HEK293 (cell line): ENCODE measurements around the gene EIF5B.

Experiments
- CTCF ChIA-PET: fragments of 350-600 bp; formaldehyde crosslinking; extraction: SDS; loops from one replicate; lab custom pipeline; 2021; ENCODE audit warnings: antibody characterized with exemption; lab: Yijun Ruan, JAX
- POLR2A ChIA-PET: fragments of 300-600 bp; formaldehyde crosslinking; extraction: SDS; loops from one replicate; lab custom pipeline; 2020; ENCODE audit warnings: antibody characterized with exemption, inconsistent platforms; lab: Yijun Ruan, JAX
- H3K27ac ChIP-seq: fragments of 200-500 bp; sonication (Bioruptor generic); 2 replicates; pipeline ENCODE4 v1.5.1; 2014; ENCODE audit warnings: low read depth, low read length, control low read depth, inconsistent platforms; ENCODE audit errors: extremely low read depth
- H3K36me3 ChIP-seq, 2 experiments: fragments of 200-500 bp in 1 of 2; sonication (Bioruptor generic) in 1 of 2; 1 replicate in 1 of 2; 2 replicates in 1 of 2; pipeline ENCODE4 v1.5.1; 2014 to 2017; ENCODE audit warnings: inconsistent platforms in 2 of 2, low read length in 2 of 2; ENCODE audit not compliant: control insufficient read depth in 2 of 2, insufficient read depth in 1 of 2
- H3K4me1 ChIP-seq: fragments of 200-500 bp; sonication (Bioruptor generic); 2 replicates; pipeline ENCODE4 v1.5.1; 2014; ENCODE audit warnings: mild to moderate bottlenecking, low read length, inconsistent platforms; ENCODE audit not compliant: control insufficient read depth, insufficient read depth
- H3K4me3 ChIP-seq: 2 replicates; pipeline ENCODE4 v1.5.1; 2011; ENCODE audit warnings: low read depth, mild to moderate bottlenecking, control low read depth, low read length, moderate library complexity
- H3K9me3 ChIP-seq: fragments of 200-500 bp; sonication (Bioruptor generic); 2 replicates; pipeline ENCODE4 v1.5.1; 2014; ENCODE audit warnings: low read depth, low read length, inconsistent platforms; ENCODE audit not compliant: control insufficient read depth, insufficient read depth
- BCL11A ChIP-seq: fragments of 450-650 bp; formaldehyde crosslinking; IDR thresholded peaks from 2 replicates; pipeline ENCODE4 v1.5.1; 2016; ENCODE audit warnings: low read depth, missing biosample characterization, missing genetic modification characterization
- GLIS2 ChIP-seq: fragments of 450-650 bp; formaldehyde crosslinking; IDR thresholded peaks from 2 replicates; pipeline ENCODE4 v1.5.1; 2016; ENCODE audit warnings: missing biosample characterization, missing genetic modification characterization
- KLF16 ChIP-seq: fragments of 450-650 bp; formaldehyde crosslinking; IDR thresholded peaks from 2 replicates; pipeline ENCODE4 v1.5.1; 2017; ENCODE audit warnings: missing biosample characterization, missing genetic modification characterization
- KLF17 ChIP-seq: fragments of 450-650 bp; formaldehyde crosslinking; IDR thresholded peaks from 2 replicates; pipeline ENCODE4 v1.5.1; 2016; ENCODE audit warnings: missing biosample characterization, missing genetic modification characterization
- PRDM2 ChIP-seq: fragments of 450-650 bp; formaldehyde crosslinking; IDR thresholded peaks from 2 replicates; pipeline ENCODE4 v1.5.1; 2016; ENCODE audit warnings: missing biosample characterization, missing genetic modification characterization, borderline replicate concordance
- SETDB1 ChIP-seq: IDR thresholded peaks from one replicate; pipeline ENCODE4 v1.6.1; 2017; ENCODE audit warnings: mild to moderate bottlenecking, low read length, moderate library complexity, mixed read lengths; ENCODE audit not compliant: insufficient read length
- SP2 ChIP-seq: fragments of 450-650 bp; formaldehyde crosslinking; IDR thresholded peaks from 2 replicates; pipeline ENCODE4 v1.5.1; 2016; ENCODE audit warnings: missing biosample characterization, missing genetic modification characterization
- SP3 ChIP-seq: fragments of 450-650 bp; formaldehyde crosslinking; IDR thresholded peaks from 2 replicates; pipeline ENCODE4 v1.5.1; 2016; ENCODE audit warnings: missing biosample characterization, missing genetic modification characterization
- ZBTB17 ChIP-seq: fragments of 450-650 bp; formaldehyde crosslinking; IDR thresholded peaks from 2 replicates; pipeline ENCODE4 v1.5.1; 2016; ENCODE audit warnings: missing biosample characterization, missing genetic modification characterization
- ZBTB48 ChIP-seq: fragments of 450-650 bp; formaldehyde crosslinking; IDR thresholded peaks from 2 replicates; pipeline ENCODE4 v1.5.1; 2016; ENCODE audit warnings: missing biosample characterization, missing genetic modification characterization
- ZFP37 ChIP-seq: fragments of 450-650 bp; formaldehyde crosslinking; IDR thresholded peaks from 2 replicates; pipeline ENCODE4 v1.5.1; 2016; ENCODE audit warnings: missing biosample characterization, missing genetic modification characterization
- ZNF146 ChIP-seq: fragments of 450-650 bp; formaldehyde crosslinking; IDR thresholded peaks from 2 replicates; pipeline ENCODE4 v1.5.1; 2016; ENCODE audit warnings: missing biosample characterization, missing genetic modification characterization
- ZNF23 ChIP-seq: fragments of 450-650 bp; formaldehyde crosslinking; IDR thresholded peaks from 2 replicates; pipeline ENCODE4 v1.5.1; 2016; ENCODE audit warnings: missing biosample characterization, missing genetic modification characterization, borderline replicate concordance
- ZNF37A ChIP-seq: fragments of 450-650 bp; IDR thresholded peaks from 2 replicates; pipeline ENCODE4 v1.5.1; 2018; ENCODE audit warnings: missing biosample characterization, missing genetic modification characterization
- ZNF394 ChIP-seq: fragments of 450-650 bp; formaldehyde crosslinking; IDR thresholded peaks from 2 replicates; pipeline ENCODE4 v1.5.1; 2016; ENCODE audit warnings: missing biosample characterization, missing genetic modification characterization, mild to moderate bottlenecking, moderate library complexity, borderline replicate concordance
- ZNF404 ChIP-seq: fragments of 450-650 bp; formaldehyde crosslinking; IDR thresholded peaks from 2 replicates; pipeline ENCODE4 v1.5.1; 2017; ENCODE audit warnings: missing biosample characterization, missing genetic modification characterization
- ZNF48 ChIP-seq: fragments of 450-650 bp; formaldehyde crosslinking; IDR thresholded peaks from 2 replicates; pipeline ENCODE4 v1.5.1; 2016; ENCODE audit warnings: missing biosample characterization, missing genetic modification characterization
- ZNF518A ChIP-seq: fragments of 450-650 bp; formaldehyde crosslinking; conservative IDR thresholded peaks from 2 replicates; pipeline ENCODE4 v1.5.1; 2016; ENCODE audit warnings: low read depth, missing biosample characterization, missing genetic modification characterization
- ZNF610 ChIP-seq: fragments of 450-650 bp; formaldehyde crosslinking; IDR thresholded peaks from 2 replicates; pipeline ENCODE4 v1.5.1; 2016; ENCODE audit warnings: missing biosample characterization, missing genetic modification characterization, borderline replicate concordance
- ZNF629 ChIP-seq: fragments of 450-650 bp; formaldehyde crosslinking; IDR thresholded peaks from 2 replicates; pipeline ENCODE4 v1.5.1; 2017; ENCODE audit warnings: missing biosample characterization, missing genetic modification characterization
- ZNF777 ChIP-seq: fragments of 450-650 bp; formaldehyde crosslinking; IDR thresholded peaks from 2 replicates; pipeline ENCODE4 v1.5.1; 2017; ENCODE audit warnings: missing biosample characterization, missing genetic modification characterization, borderline replicate concordance
- ZSCAN4 ChIP-seq: fragments of 450-650 bp; formaldehyde crosslinking; IDR thresholded peaks from 2 replicates; pipeline ENCODE4 v1.5.1; 2017; ENCODE audit warnings: missing biosample characterization, missing genetic modification characterization
- ZXDB ChIP-seq: fragments of 450-650 bp; formaldehyde crosslinking; IDR thresholded peaks from 2 replicates; pipeline ENCODE4 v1.5.1; 2016; ENCODE audit warnings: missing biosample characterization, missing genetic modification characterization

The EIF5B gene

GRCh38 chr2:99335911-99336803, 1.0 kb upstream of the EIF5B start, which contains the start of gene TXNDC9:
TXNDC9 (minus strand) TSS chr2:99336333; CDS start chr2:99333210, 3,123 bp downstream.
- H3K9me3 ChIP-seq: no peaks in the 10 kb centered on the region
- ChIA-PET POLR2A (interaction anchor here (0.8 to 4.4 kb wide), 16 partner anchors 11 to 195 kb away, joined by 3 to 33 read pairs (median 8); partner anchors contain the start of genes C2orf15, LIPT1, MITD1 and MRPL30), CTCF (interaction anchor here (0.6 to 2.7 kb wide), 12 partner anchors 12 to 687 kb away, joined by 3 to 11 read pairs (median 4); partner anchors contain the start of gene C2orf15)
- H3K36me3 ChIP-seq: peaks cover 18 to 22% of the 10 kb centered on the region in 2 experiments
- peaks cover 5% of the 10 kb centered on the region for H3K4me1 ChIP-seq
- H3K4me3 ChIP-seq: peak within 1 kb of the TSS; percentile 87
- H3K27ac ChIP-seq: peak within 1 kb of the TSS; percentile 78
- TF ChIP-seq ZNF777 (tag by site-specific recombination) (peak; percentile 27; the same call in 1 of the 2 replicates), BCL11A (tag by site-specific recombination) (peak; percentile 46; the same call in 1 of the 2 replicates), ZNF394 (peak; percentile 14; the same call in 1 of the 2 replicates), PRDM2 (tag by site-specific recombination) (no peak), ZNF518A (peak; percentile 45), SETDB1 (no peak), ZNF629 (tag by site-specific recombination) (peak; percentile 49; the same call in 1 of the 2 replicates), ZNF610 (tag by site-specific recombination) (peak; percentile 58; the same call in 1 of the 2 replicates), ZNF404 (tag by site-specific recombination) (no peak), ZXDB (tag by site-specific recombination) (peak; percentile 75), GLIS2 (no peak), ZNF146 (tag by site-specific recombination) (0 out of 2 replicates have a peak, but pooled peaks have one; percentile 1), SP2 (tag by site-specific recombination) (peak; percentile 91), ZBTB17 (tag by site-specific recombination) (peak; percentile 74), SP3 (tag by site-specific recombination) (peak; percentile 89), ZNF37A (tag by site-specific recombination) (no peak), KLF17 (no peak), ZFP37 (tag by site-specific recombination) (no peak), ZBTB48 (tag by site-specific recombination) (no peak), KLF16 (tag by site-specific recombination) (peak; percentile 13; the same call in 1 of the 2 replicates), ZSCAN4 (tag by site-specific recombination) (0 out of 2 replicates have a peak, but pooled peaks have one; percentile 26), ZNF48 (tag by site-specific recombination) (no peak), ZNF23 (tag by site-specific recombination) (no peak)
